ENCODE data around the gene ARFRP1. TPM values are rescaled to one million over a fixed set of nuclear protein-coding genes. Genes with fewer than 3 reads are reported as not detected.
"Not testable (repeated sequence)": the region's sequence is repeated elsewhere in the genome, so short reads cannot be mapped to it uniquely, and the experiment has no call there.

Gene ARFRP1
- total RNA-seq, 1 experiment from 2014 or later: 44.5 TPM

DNA sequence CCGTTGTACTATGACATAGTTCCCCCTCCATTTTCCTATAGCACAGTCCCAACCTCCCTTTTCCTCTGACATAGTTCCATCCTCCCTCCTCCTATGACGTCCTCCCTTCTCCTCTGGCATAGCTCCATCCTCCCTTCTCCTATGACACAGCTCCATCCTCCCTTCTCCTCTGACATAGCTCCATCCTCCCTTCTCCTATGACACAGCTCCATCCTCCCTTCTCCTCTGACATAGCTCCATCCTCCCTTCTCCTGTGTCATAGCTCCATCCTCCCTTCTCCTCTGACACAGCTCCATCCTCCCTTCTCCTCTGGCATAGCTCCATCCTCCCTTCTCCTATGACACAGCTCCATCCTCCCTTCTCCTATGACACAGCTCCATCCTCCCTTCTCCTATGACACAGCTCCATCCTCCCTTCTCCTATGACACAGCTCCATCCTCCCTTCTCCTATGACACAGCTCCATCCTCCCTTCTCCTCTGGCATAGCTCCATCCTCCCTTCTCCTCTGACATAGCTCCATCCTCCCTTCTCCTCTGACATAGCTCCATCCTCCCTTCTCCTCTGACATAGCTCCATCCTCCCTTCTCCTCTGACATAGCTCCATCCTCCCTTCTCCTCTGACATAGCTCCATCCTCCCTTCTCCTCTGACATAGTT lies 15.3 kb upstream of the ARFRP1 start:
- H3K27me3 ChIP-seq, H3K4me1 ChIP-seq, H3K27ac ChIP-seq, DNase-seq, H3K4me3 ChIP-seq: not testable (repeated sequence)
- H3K36me3 ChIP-seq: peaks cover 68% of the 10 kb centered on the region
- H3K9me3 ChIP-seq (replicated peaks): peaks cover 17% of the 10 kb centered on the region

DNA sequence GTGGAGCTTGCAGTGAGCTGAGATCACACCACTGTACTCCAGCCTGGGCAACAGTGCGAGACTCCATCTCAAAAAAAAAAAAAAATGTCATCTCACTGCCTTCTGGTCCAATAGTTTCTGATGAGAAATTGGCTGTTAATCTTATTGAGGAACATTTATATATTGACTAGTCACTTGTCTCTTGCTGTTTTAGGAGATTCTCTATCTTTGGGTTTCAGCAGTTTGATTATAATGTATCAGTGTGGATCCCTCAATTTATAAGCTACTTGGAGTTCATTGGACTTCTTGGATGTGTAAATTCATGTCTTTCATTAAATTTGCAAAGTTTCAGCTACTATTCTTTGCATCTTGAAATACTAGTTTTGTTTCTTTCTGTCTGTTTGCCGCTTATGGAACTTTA lies 11.2 kb upstream of the ARFRP1 start:
- DNase-seq: no peak
- Histone ChIP-seq H3K27ac (no peak overlapping the region), H3K27me3 (no peaks in the 10 kb centered on the region), H3K36me3 (peaks cover 76% of the 10 kb centered on the region), H3K9me3 (replicated peaks) (peaks cover 22% of the 10 kb centered on the region), H3K4me1 (no peaks in the 10 kb centered on the region), H3K4me3 (no peak overlapping the region)

DNA sequence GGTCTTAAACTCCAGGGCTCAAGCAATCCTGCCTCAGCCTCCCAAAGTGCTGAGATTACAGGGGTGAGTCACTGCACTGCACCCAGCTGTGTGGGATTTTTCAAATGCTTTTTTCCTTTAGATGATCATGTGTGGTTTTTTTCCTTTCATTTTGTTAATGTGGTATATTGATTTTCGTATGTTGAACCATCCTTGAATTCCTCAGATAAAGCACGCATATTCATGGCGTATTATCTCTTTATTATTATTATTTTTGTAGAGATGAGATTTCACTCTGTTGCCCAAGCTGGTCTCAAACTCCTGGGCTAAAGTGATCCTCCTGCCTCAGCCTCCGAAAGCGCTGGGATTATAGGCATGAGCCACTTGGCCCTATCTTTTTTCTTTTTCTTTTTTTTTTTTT lies 7.1 kb upstream of the ARFRP1 start:
- Histone ChIP-seq H3K4me1 (no peaks in the 10 kb centered on the region), H3K9me3 (replicated peaks) (peaks cover 25% of the 10 kb centered on the region), H3K27me3 (no peaks in the 10 kb centered on the region), H3K4me3 (no peak overlapping the region), H3K27ac (no peak overlapping the region), H3K36me3 (peaks cover 85% of the 10 kb centered on the region)
- DNase-seq: no peak

DNA sequence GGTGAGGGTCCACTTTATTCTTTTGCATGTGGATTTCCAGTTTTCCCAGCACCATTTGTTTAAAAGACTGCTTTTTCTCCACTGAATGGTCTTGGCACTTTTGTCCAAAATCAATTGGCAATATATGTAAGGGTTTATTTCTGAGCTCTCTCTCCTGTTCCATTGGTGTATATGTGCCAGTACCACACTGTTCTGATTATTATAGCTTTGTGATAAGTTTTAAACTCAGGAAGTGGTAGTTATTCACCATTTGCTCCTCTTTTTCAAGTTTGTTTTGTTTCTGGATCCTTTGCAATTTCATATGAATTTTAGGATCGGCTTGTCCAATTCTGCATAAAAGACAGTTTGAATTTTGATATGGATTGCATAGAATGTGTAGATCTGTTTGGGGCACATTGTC lies 4.4 kb upstream of the ARFRP1 start:
- H3K27me3 ChIP-seq: no peaks in the 10 kb centered on the region
- H3K27ac ChIP-seq: no peak overlapping the region
- no peak for DNase-seq
- H3K4me1 ChIP-seq: no peaks in the 10 kb centered on the region; the same call in 1 of the 2 replicates
- H3K4me3 ChIP-seq: no peak overlapping the region
- peaks cover 64% of the 10 kb centered on the region for H3K36me3 ChIP-seq
- H3K9me3 ChIP-seq (replicated peaks): peaks cover 13% of the 10 kb centered on the region

DNA sequence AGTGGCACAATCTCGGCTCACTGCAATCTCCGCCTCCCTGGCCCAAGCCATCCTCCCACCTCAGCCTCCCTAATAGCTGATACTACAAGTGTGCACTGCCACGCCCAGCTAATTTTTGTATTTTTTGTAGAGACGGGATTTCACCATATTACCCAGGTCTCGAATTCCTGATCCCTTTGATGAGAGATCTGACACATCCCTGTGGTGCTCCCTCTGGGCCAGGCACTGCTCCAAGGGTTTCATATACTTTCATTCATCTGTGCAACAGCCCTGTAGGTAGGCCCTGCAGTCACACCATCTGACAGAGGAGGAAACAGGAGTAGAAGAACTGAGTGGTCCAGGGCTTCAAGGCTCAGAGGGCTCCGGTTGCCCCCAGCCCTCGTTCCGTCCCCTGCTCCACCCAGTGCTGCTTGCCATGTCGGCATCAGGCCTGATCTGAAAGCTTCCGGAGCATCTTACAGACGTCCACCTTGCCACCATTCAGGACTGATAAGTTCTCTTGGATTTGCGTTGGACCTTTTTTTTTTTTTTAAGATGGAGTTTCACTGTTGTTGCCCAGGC lies 3.4 kb upstream of the ARFRP1 start:
- DNase-seq: no peak
- H3K27me3 ChIP-seq: no peaks in the 10 kb centered on the region
- H3K4me3 ChIP-seq: no peak overlapping the region
- H3K27ac ChIP-seq: no peak overlapping the region
- no peaks in the 10 kb centered on the region; the same call in 1 of the 2 replicates for H3K4me1 ChIP-seq
- H3K9me3 ChIP-seq (replicated peaks): peaks cover 13% of the 10 kb centered on the region
- H3K36me3 ChIP-seq: peaks cover 57% of the 10 kb centered on the region

DNA sequence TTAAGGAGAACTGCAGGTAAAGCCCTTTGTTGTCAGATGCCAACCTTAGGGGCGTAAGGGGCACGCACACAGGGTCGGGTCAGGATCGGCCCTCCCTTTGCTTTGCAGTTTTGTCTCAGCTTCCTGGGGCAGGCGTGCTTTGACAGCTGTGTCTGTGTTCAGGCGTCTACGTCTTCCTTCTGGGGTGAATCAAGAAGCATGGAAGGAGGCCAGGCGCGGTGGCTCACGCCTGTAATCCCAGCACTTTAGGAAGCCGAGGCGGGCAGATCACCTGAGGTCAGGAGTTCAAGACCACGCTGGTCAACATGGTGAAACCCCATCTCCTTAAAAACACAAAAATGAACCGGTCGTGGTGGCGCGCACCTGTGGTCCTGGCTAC lies 1.4 kb upstream of the ARFRP1 start:
- H3K4me1 ChIP-seq: no peaks in the 10 kb centered on the region; the same call in 1 of the 2 replicates
- DNase-seq: no peak
- no peaks in the 10 kb centered on the region for H3K27me3 ChIP-seq
- peak overlapping the region; percentile 80; the same call in 1 of the 2 replicates for H3K4me3 ChIP-seq
- H3K27ac ChIP-seq: no peak overlapping the region
- H3K9me3 ChIP-seq (replicated peaks): peaks cover 4% of the 10 kb centered on the region; the same call in 1 of the 2 replicates
- H3K36me3 ChIP-seq: peaks cover 62% of the 10 kb centered on the region

DNA sequence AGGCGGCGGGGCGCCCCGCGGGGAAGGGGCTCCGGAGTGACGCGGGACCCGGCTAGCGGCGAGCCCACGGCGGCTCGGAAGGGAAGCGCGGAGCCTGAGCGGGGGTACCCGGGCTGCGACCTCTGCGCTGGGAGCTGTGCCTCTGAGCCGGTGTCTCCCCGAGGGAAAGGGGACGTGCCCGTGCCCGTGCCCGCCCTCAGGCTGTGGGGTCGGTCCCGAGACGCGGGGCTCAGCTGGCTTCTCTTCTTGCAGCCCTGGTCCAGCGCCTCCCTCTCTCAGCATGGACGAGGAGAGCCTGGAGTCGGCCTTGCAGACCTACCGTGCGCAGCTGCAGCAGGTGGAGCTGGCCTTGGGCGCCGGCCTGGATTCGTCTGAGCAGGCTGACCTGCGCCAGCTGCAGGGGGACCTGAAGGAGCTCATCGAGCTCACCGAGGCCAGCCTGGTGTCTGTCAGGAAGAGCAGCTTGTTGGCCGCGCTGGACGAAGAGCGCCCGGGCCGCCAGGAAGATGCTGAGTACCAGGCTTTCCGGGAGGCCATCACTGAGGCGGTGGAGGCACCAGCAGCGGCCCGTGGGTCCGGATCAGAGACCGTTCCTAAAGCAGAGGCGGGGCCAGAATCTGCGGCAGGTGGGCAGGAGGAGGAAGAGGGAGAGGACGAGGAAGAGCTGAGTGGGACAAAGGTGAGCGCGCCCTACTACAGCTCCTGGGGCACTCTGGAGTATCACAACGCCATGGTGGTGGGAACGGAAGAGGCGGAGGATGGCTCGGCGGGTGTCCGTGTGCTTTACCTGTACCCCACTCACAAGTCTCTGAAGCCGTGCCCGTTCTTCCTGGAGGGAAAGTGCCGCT lies 749 bp upstream of the ARFRP1 start:
- Histone ChIP-seq H3K27ac (no peak overlapping the region), H3K4me3 (peak overlapping the region; percentile 80), H3K9me3 (replicated peaks) (no peaks in the 10 kb centered on the region), H3K27me3 (no peaks in the 10 kb centered on the region), H3K4me1 (no peaks in the 10 kb centered on the region; the same call in 1 of the 2 replicates), H3K36me3 (peaks cover 57% of the 10 kb centered on the region)
- peak; percentile 47 to 48 for DNase-seq

DNA sequence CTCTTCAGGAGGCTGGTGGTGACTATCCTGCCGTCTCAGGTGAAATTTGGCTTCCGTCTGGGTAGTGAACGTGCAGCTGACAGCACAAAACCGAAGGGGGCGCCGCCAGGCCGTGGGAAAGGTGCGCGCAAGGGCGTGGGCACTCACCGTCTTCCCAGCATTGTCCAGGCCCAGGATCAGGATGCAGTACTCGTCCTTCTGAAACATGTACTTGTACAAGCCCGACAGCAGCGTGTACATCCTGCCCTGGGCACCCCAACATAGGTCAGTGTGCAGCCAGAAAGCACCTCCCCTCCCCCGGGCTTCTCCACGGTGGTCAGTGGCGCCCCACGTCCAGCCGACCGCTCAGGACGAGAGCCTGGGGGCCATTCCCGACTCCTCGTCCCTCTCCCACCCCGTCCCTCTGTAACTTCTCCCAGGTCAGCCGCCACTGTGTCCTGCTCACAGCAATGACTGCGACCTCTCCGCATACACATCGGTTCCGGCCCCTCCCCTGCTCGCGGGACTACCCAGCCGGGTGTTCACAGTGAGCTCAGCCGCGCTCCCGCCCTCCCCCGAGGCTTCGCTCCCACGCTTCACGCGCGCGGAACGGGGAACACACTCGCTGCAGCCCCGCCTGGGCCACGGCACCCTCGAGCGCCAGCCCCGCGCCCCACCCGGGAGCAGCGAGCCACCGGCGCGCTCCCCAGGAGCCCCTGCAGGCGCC lies 771 bp downstream of the ARFRP1 start:
- Histone ChIP-seq H3K4me3 (peak overlapping the region; percentile 80), H3K36me3 (peaks cover 42% of the 10 kb centered on the region), H3K27ac (peak overlapping the region; percentile 44), H3K27me3 (no peaks in the 10 kb centered on the region), H3K9me3 (replicated peaks) (no peaks in the 10 kb centered on the region), H3K4me1 (no peaks in the 10 kb centered on the region; the same call in 1 of the 2 replicates)
- DNase-seq: peak; percentile 64 to 68

DNA sequence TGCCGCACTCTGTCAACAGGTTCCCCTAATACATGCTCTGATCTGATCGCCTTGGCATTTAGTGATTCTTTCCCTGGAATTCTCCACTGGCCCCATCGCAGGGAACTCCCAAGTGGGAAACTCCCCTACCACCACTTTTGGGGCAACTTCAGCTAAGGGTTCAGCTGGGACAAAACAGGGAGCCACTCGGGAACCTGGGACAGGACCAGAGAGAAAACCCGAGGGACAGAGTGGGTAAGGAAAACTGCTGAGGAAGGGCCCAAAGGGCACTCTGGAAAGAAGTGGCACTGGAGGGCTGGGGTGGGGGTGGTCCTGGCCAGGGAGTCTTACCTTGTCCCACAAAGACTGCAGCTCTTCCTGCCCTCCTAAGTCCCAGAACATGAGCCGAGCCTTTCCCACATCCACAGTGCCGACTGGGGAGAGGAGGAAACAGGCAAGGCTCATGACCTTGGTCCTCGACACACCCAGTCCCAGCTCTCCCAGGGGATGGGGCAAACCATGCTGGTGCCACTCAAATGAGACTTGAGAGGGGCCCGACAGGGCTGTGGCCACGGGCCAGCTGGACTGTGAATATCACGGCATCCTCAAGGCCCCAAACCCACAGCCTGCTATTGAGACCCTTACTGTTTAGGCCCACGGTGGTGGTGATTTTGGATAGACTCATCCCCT lies 1.6 kb downstream of the ARFRP1 start:
- no peak for DNase-seq
- no peaks in the 10 kb centered on the region for H3K9me3 ChIP-seq (replicated peaks)
- H3K27ac ChIP-seq: no peak overlapping the region
- no peaks in the 10 kb centered on the region for H3K27me3 ChIP-seq
- peaks cover 36% of the 10 kb centered on the region for H3K36me3 ChIP-seq
- no peaks in the 10 kb centered on the region; the same call in 1 of the 2 replicates for H3K4me1 ChIP-seq
- H3K4me3 ChIP-seq: peak overlapping the region; percentile 80

DNA sequence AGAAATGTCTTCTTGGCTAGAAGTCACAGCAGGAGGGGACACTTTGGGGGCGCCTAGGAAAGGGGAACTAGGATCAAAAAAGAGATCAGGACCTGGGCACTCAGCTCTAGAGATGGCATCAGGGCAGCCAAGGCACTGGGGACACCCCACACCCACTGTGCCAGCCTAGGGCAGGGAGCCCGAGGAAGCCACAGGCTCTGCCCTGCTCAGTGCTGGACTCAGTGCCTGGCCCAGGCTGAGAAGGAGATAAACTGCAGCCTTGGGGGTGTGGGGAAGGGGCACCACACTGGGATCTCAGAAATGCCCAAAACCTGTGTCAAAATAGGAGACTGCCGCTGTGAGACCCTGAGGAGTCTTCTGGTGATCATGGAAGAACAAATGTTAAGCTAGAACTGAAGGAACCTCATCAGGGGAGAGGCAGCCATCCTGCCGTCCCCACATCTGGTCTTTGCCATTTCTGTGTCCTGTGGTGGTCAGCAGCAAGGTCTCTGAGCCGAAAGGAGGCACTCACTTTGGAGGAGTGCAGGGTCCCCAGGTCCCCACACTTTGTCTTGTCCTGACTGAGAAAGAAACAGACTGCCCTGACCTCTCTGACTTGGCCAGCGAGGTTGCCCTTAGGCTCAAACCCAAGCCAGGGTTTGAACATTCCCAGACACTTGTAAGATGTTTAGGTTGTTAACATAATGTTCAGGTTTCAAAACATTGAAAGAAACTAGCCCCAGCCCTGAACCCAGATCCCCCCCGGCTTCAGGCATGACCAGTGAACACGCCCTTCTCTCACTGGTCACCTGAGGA lies 2.3 kb downstream of the ARFRP1 start:
- Histone ChIP-seq H3K27me3 (no peaks in the 10 kb centered on the region), H3K27ac (no peak overlapping the region), H3K9me3 (replicated peaks) (no peaks in the 10 kb centered on the region), H3K36me3 (peaks cover 33% of the 10 kb centered on the region), H3K4me1 (no peaks in the 10 kb centered on the region; the same call in 1 of the 2 replicates), H3K4me3 (no peak overlapping the region)
- no peak for DNase-seq

DNA sequence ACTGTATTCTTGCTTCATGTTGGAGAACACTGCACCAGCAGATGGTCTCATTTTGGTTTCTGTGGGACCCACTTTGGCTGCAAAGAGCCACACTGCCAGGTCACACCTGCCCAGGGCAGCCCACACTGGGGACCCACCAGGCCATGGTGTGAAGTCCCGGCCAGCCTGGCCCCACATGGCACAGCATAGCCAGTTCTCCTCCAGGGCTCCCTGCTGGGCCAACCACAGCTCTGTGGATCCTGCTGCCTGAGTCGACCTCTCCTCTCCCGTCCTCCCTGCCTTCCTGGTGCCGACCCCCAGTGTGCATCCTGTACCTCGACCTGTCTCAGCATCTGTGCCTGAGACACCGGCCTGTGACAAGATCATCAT lies 3.0 kb downstream of the ARFRP1 start:
- no peak for DNase-seq
- Histone ChIP-seq H3K9me3 (replicated peaks) (no peaks in the 10 kb centered on the region), H3K36me3 (peaks cover 29% of the 10 kb centered on the region)

DNA sequence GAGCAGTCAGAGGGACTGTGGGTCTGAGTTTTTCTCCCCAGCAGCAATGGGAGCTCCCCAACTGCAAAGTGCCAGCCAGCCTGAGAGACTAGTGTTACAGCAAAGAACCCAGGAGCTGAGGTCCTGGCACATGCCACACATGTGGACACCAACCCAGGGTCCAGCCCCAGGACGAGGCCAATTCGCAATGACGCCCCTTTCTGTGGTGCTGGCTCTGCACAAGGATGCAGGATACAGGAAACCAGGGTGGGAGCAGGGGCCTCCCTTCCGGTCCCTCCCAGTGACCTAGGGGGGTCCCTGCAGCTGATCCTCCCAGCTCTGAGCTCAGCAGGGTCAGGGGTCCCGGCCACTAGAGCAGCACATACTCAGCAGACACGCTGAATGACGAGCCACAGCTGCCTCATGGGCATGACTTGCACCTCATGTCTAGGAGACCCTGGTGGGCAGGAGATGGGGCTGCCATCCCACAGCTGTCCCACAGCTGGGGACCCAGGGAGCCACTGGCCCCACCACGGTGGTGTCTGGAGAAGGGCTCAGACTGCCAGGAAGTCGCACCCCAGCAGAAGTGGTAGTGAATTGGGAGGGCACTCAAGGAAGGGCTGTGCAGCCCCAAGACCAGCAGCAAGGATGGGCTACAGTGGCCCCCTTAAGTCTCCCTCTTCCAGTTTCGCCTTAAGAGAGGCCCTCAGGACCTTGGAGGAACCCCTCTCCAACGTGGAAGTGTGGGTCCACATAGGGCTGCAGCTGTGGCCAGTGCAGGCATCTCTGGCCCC lies 3.6 kb downstream of the ARFRP1 start:
- H3K9me3 ChIP-seq (replicated peaks): no peaks in the 10 kb centered on the region
- no peak overlapping the region for H3K27ac ChIP-seq
- no peak overlapping the region for H3K4me3 ChIP-seq
- no peak for DNase-seq
- no peaks in the 10 kb centered on the region for H3K27me3 ChIP-seq
- peaks cover 10% of the 10 kb centered on the region for H3K4me1 ChIP-seq
- H3K36me3 ChIP-seq: peaks cover 25% of the 10 kb centered on the region

More for the DNA sequence above, 3.0 kb downstream of the ARFRP1 start:
- peaks cover 4% of the 10 kb centered on the region for H3K4me1 ChIP-seq
- H3K27me3 ChIP-seq: no peaks in the 10 kb centered on the region
- H3K4me3 ChIP-seq: no peak overlapping the region
- H3K27ac ChIP-seq: no peak overlapping the region

DNA sequence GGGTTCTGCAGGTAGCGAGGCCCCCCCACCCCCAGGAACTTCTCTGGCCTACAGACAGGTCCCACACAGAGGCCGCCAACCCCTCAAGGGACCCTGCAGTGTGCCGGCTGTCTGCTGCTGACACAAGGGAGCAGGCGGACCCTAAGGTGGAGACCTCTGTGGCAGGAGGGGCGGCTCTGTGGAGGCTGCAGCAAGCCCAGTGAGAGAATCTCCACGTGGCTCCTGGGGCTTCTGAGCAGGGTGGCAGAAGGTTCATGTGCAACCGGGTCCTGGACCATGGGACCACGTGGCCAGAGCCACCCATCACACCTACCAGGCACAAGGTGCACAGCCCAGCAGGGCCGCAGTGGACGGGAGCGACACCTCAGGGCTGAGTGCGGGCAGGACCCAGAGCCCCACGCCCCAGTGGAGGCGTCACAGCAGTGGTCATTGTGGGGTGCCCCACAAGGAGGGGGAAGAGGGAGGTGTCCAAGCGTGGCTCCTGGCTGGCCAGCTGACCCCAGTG lies 4.3 kb downstream of the ARFRP1 start:
- peak in 1 of 2 experiments; percentile 7 for DNase-seq

More for the DNA sequence above, 4.3 kb downstream of the ARFRP1 start:
- H3K36me3 ChIP-seq: peaks cover 23% of the 10 kb centered on the region
- no peak overlapping the region for H3K4me3 ChIP-seq
- no peak overlapping the region for H3K27ac ChIP-seq
- no peaks in the 10 kb centered on the region for H3K27me3 ChIP-seq
- no peaks in the 10 kb centered on the region for H3K9me3 ChIP-seq (replicated peaks)
- peaks cover 16% of the 10 kb centered on the region for H3K4me1 ChIP-seq

Data from SJCRH30 (cell line).